NCI-H82 treated with DMSO at 0.1 percent for 48 hours (cell line): ENCODE measurements around the gene RRP36.

Source experiments
- DNase-seq: peaks from one replicate; lab custom pipeline; 2025; ENCODE audit not compliant: unreplicated experiment; lab: John Stamatoyannopoulos, UW

RRP36 gene

GRCh38 chr6:43006251-43006650 is 15.2 kb upstream of the RRP36 start:
- DNase-seq = no peak

- DNase-seq = no peak
Observed at GRCh38 chr6:43007126-43007525, 14.3 kb upstream of the RRP36 start.

GRCh38 chr6:43009124-43009523 is 12.3 kb upstream of the RRP36 start:
- DNase-seq = peak; percentile 9

- no peak for DNase-seq
Observed at GRCh38 chr6:43011207-43011606, 10.2 kb upstream of the RRP36 start.

- DNase-seq = no peak
Observed at GRCh38 chr6:43012364-43012763, 9.1 kb upstream of the RRP36 start.

- no peak for DNase-seq
Observed at GRCh38 chr6:43013097-43013842, 8.2 kb upstream of the RRP36 start.

- DNase-seq = peak; percentile 100
Observed at GRCh38 chr6:43013843-43014433, 7.5 kb upstream of the RRP36 start, which contains the start of the genes KLHDC3 and MEA1. Gene KLHDC3 (plus strand): TSS chr6:43014249. CDS start chr6:43017193, 2,944 bp downstream. Gene MEA1 (minus strand): TSS chr6:43013946. CDS start chr6:43013813, 133 bp downstream.

- no peak for DNase-seq
Observed at GRCh38 chr6:43014434-43014909, 7.0 kb upstream of the RRP36 start.

GRCh38 chr6:43016176-43016942 is 5.1 kb upstream of the RRP36 start:
- DNase-seq = no peak

- no peak for DNase-seq
Observed at GRCh38 chr6:43016943-43017334, 4.5 kb upstream of the RRP36 start.

- DNase-seq = no peak
Observed at GRCh38 chr6:43019152-43019551, 2.3 kb upstream of the RRP36 start.

GRCh38 chr6:43020052-43020705 is 1.2 kb upstream of the RRP36 start:
- DNase-seq = no peak

- peak; percentile 64 for DNase-seq
Observed at GRCh38 chr6:43020847-43021246, 576 bp upstream of the RRP36 start.

GRCh38 chr6:43024436-43024835 is 3.0 kb downstream of the RRP36 start:
- no peak for DNase-seq

GRCh38 chr6:43026365-43026764 is 4.9 kb downstream of the RRP36 start:
- DNase-seq = no peak

- DNase-seq = no peak
Observed at GRCh38 chr6:43029120-43029519, 7.7 kb downstream of the RRP36 start.

GRCh38 chr6:43032326-43032725 is 10.9 kb downstream of the RRP36 start:
- DNase-seq = no peak

- no peak for DNase-seq
Observed at GRCh38 chr6:43033496-43034189, 12.2 kb downstream of the RRP36 start.

- DNase-seq = no peak
Observed at GRCh38 chr6:43034190-43034525, 12.7 kb downstream of the RRP36 start.

GRCh38 chr6:43035495-43036194 is 14.2 kb downstream of the RRP36 start:
- no peak for DNase-seq
